ENCODE measurements around the gene CTDSPL.

DNA sequence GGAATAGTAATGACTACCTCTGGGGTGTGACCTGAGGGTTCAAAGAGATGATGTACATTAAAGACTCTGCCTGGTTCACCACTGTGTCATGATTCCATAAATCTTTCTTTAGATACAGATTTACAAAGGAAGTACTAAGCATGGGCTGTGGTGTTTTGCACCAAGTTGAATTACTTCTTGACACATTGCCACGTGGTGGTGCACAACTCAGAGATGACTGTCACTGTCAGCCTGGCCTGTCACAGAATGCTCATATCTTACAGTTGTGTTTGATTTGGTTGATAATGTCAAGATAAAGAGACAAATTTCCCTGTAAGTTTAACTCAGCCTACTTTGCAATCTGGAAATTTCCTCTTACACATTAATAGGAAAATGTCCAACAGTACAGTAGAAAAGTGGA, 3.2 kb downstream of the CTDSPL start:
- TF ChIP-seq, protein P1, sequence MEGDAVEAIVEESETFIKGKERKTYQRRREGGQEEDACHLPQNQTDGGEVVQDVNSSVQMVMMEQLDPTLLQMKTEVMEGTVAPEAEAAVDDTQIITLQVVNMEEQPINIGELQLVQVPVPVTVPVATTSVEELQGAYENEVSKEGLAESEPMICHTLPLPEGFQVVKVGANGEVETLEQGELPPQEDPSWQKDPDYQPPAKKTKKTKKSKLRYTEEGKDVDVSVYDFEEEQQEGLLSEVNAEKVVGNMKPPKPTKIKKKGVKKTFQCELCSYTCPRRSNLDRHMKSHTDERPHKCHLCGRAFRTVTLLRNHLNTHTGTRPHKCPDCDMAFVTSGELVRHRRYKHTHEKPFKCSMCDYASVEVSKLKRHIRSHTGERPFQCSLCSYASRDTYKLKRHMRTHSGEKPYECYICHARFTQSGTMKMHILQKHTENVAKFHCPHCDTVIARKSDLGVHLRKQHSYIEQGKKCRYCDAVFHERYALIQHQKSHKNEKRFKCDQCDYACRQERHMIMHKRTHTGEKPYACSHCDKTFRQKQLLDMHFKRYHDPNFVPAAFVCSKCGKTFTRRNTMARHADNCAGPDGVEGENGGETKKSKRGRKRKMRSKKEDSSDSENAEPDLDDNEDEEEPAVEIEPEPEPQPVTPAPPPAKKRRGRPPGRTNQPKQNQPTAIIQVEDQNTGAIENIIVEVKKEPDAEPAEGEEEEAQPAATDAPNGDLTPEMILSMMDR (IDR thresholded peaks at IDR 0.05) = no peak
- TF ChIP-seq POLR2A (IDR thresholded peaks at IDR 0.05) (no peak), EP300 (IDR thresholded peaks at IDR 0.05; ENCODE audit: low read depth) (no peak), POLR2AphosphoS5 (IDR thresholded peaks at IDR 0.05) (no peak)
